Stimulated activated CD8-positive, alpha-beta memory T cell treated with anti-CD3 and anti-CD28 coated beads, Interleukin-15, amount 100 ng/mL, for 24 hours (primary cell): Measurements from ENCODE around the gene GTSE1.

Experiments
- DNase-seq: peaks from one replicate; pipeline ENCODE4 v3.0.0-alpha.2; 2020; ENCODE audit warnings: low read depth

GTSE1 gene

DNA sequence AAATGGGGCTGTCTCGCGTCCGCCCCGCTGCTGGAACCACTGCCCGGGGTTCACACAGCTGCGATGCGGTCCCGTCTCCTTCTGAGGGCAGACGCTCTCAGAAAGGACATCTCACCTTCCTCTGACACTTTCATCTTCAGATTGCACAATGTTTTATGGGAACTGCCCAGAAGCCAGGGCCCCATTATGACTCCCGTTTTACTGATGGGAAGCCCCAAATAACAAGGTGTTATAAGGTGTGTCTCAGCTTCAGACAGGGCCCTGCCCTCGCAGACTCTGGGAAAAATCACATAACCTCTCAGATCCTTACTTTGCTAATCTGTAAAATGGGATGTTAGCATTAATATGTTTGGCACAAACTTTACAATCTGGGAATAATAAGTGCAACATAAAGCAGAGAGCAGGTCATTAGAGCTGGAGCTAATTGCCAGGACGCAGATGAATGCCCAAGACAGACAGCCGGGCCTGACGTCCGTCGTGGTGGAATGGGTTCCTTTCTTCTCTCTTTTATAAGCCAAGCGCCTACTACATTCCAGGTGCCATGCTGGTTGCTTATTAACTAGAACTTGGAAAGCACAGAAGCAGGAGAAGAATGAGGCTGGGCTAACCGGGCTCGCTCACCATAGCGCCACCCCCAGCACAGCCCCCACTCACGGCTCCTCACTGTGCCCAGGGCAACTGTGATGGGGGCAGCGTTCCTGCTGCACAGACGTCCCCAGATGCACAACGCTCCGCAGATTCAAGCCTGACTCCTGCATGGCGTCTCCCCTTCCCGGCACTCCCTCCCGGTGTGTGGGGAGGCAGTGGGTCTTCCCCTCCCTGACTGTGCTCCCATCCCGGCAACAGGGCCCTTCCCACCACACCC is 82.6 kb downstream of the GTSE1 start:
- no peak for DNase-seq

DNA sequence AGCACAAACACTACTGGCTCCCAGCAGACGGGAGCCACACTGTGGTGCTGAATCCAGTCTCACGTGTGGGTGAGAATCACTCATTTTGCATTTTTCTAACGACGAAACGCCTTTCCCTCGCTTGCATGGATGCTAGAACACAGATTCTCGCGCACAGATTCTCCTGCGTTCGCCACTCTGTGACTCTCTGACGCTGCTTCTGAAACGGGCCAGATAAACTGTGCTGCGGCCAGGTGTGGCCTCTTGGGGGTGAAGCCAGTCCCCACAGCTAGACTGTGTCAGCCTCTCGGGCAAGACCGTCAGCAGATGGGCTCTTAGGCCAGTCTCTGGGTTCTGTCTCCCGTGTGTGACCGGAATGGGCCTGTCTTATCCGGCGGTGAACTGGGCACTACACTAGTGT is 83.4 kb downstream of the GTSE1 start:
- DNase-seq = no peak
